Gastrocnemius medialis (tissue), 4 donors: ENCODE measurements around the gene DYRK1A. TPM values are rescaled to one million over a fixed set of nuclear protein-coding genes. Genes with fewer than 3 reads are reported as not detected.

Source experiments
- ATAC-seq, 2 donors: fragments of 150-250 bp; one replicate each; pipeline ENCODE4 v1.9.1; 2016
- DNase-seq, 2 donors: peaks; one replicate each; pipeline ENCODE4 v3.0.0-alpha.2; 2019
- H3K27ac ChIP-seq, 4 donors: fragments of 200-600 bp; sonication (generic); 1 replicate in 1 of 4; 2 replicates in 3 of 4; pipeline ENCODE4 v1.5.1; 2016 to 2018; ENCODE audit warnings: mild to moderate bottlenecking in 2 of 4, moderate library complexity in 1 of 4
- H3K27me3 ChIP-seq, 3 donors: fragments of 200-600 bp; sonication (generic) in 2 of 3; 1 replicate in 1 of 3; 2 replicates in 2 of 3; pipeline versions ENCODE4 v1.5.1 to v1.6.0; 2016 to 2019; ENCODE audit warnings: mild to moderate bottlenecking in 1 of 3, moderate library complexity in 1 of 3
- H3K36me3 ChIP-seq, 2 donors: fragments of 200-600 bp; sonication (generic) in 1 of 2; one replicate each; pipeline ENCODE4 v1.5.1; 2017 to 2018
- H3K4me1 ChIP-seq, 2 donors: fragments of 200-600 bp; sonication (generic) in 1 of 2; one replicate each; pipeline ENCODE4 v1.5.1; 2016 to 2017; ENCODE audit warnings: mild to moderate bottlenecking in 2 of 2
- H3K4me3 ChIP-seq, 4 donors: fragments of 200-600 bp; sonication (generic) in 3 of 4; 1 replicate in 1 of 4; 2 replicates in 3 of 4; pipeline ENCODE4 v1.5.1; 2016 to 2019; ENCODE audit warnings: mild to moderate bottlenecking in 2 of 4
- H3K9me3 ChIP-seq, 3 donors: fragments of 200-600 bp; sonication (generic) in 2 of 3; 1 replicate in 1 of 3; 2 replicates in 2 of 3; pipeline ENCODE4 v1.5.1; 2016 to 2019
- POLR2A ChIP-seq, 2 donors: fragments of 450-650 bp; IDR thresholded peaks; one replicate each; pipeline ENCODE4 v1.6.1; 2017; ENCODE audit warnings: antibody characterized with exemption in 2 of 2, mild to moderate bottlenecking in 2 of 2, moderate library complexity in 2 of 2
- in situ Hi-C, 4 donors: fragments of 200-750 bp; cut with MboI; loops; one replicate each; pipeline versions ENCODE4 v1.15.0 to v1.8.0; 2017; ENCODE audit warnings: low sequenced_read_pairs in 4 of 4
- intact Hi-C: fragments of 100-400 bp; cut with DNase I; formaldehyde crosslinking; loops from one replicate; pipeline ENCODE4 v1.15.1; 2023; ENCODE audit warnings: low total_unique reads
- total RNA-seq, 4 donors: library from RNA; depleted of rRNA; stranded (reverse); fragments of >200 nt; gene quantifications; one replicate each; pipeline versions ENCODE4 v1.1.0 to v1.2.3, GENCODE V29; 2016
- TF ChIP-seq, protein P1 (sequence below), 5 experiments: fragments of 450-650 bp in 3 of 5; fragments of 200-600 bp in 2 of 5; sonication (generic) in 2 of 5; IDR thresholded peaks in 4 of 5; conservative IDR thresholded peaks in 1 of 5; 1 replicate in 4 of 5; 2 replicates in 1 of 5; pipeline ENCODE4 v1.5.1; 2016 to 2019; ENCODE audit warnings: antibody characterized with exemption in 5 of 5, mild to moderate bottlenecking in 3 of 5, moderate library complexity in 3 of 5

The DYRK1A gene
- total RNA-seq, 4 donors from 2014 or later = 81.0 to 115 (median 95.3) TPM

DNA sequence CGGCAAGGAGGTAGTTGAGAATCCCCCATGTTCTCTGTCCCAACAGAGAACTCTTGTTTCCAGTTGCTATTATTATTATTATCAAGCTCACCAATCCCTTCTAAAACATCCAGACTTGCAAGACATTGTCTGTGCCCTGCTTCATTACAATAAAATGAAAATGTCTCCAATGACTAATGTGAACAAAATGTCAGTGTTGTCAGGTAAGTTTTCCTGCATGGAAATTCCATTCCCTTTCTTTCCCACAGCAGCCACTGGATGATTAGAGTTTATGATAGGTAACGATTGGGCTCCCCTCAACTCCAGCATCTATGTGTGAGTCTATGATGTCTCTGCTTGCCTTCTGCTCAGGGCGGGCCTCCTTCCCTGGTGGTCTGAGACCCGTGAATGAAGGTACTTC lies 8.9 kb upstream of the DYRK1A start:
- no peak for ATAC-seq
- Histone ChIP-seq H3K27me3 (no peaks in the 10 kb centered on the region), H3K36me3 (no peaks in the 10 kb centered on the region), H3K9me3 (no peaks in the 10 kb centered on the region), H3K4me1 (peaks cover 0 to 4% of the 10 kb centered on the region in 2 donors), H3K4me3 (no peak overlapping the region), H3K27ac (no peak overlapping the region)
- no peak for TF ChIP-seq POLR2A (IDR thresholded peaks at IDR 0.05)
- no peak for DNase-seq
- in situ Hi-C loops = loop anchor here in 1 of 4 donors (25.0 kb wide), 1 partner anchor 95 kb away; the partner anchor contains the start of gene VPS26C
- intact Hi-C loops = no loop called here

DNA sequence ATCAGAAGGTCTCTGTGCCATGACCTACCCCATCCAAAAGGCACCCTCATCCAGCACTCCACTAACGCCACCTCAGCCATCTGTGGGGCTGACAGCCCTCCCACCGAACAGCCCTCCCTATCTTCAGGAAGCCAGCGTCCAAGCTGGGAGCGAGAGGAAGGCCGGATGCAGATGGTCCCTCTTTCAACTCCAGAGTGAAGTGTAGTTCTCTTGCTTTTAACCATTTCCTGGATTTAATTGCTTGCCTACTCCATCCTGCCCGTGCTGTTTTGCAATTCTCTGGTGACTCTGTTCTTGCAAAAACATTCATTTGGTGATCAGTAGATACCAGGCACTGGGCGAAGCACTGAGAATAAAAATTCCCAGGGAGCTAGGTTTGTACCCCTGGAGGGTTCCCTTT lies 8.2 kb upstream of the DYRK1A start:
- H3K27ac ChIP-seq = no peak overlapping the region
- no peak overlapping the region for H3K4me3 ChIP-seq
- H3K9me3 ChIP-seq = no peaks in the 10 kb centered on the region
- ATAC-seq = no peak
- DNase-seq = no peak
- in situ Hi-C loops (loop anchor here in 1 of 4 donors (25.0 kb wide), 1 partner anchor 96 kb away; the partner anchor contains the start of gene VPS26C), intact Hi-C loops (no loop called here)
- no peaks in the 10 kb centered on the region for H3K36me3 ChIP-seq
- TF ChIP-seq, protein P1, sequence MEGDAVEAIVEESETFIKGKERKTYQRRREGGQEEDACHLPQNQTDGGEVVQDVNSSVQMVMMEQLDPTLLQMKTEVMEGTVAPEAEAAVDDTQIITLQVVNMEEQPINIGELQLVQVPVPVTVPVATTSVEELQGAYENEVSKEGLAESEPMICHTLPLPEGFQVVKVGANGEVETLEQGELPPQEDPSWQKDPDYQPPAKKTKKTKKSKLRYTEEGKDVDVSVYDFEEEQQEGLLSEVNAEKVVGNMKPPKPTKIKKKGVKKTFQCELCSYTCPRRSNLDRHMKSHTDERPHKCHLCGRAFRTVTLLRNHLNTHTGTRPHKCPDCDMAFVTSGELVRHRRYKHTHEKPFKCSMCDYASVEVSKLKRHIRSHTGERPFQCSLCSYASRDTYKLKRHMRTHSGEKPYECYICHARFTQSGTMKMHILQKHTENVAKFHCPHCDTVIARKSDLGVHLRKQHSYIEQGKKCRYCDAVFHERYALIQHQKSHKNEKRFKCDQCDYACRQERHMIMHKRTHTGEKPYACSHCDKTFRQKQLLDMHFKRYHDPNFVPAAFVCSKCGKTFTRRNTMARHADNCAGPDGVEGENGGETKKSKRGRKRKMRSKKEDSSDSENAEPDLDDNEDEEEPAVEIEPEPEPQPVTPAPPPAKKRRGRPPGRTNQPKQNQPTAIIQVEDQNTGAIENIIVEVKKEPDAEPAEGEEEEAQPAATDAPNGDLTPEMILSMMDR (IDR thresholded peaks at IDR 0.05 in 4 of 5, conservative IDR thresholded peaks at IDR 0.05 in 1 of 5) = no peak
- no peak for TF ChIP-seq POLR2A (IDR thresholded peaks at IDR 0.05)
- H3K27me3 ChIP-seq = no peaks in the 10 kb centered on the region
- peaks cover 0 to 4% of the 10 kb centered on the region in 2 donors for H3K4me1 ChIP-seq

DNA sequence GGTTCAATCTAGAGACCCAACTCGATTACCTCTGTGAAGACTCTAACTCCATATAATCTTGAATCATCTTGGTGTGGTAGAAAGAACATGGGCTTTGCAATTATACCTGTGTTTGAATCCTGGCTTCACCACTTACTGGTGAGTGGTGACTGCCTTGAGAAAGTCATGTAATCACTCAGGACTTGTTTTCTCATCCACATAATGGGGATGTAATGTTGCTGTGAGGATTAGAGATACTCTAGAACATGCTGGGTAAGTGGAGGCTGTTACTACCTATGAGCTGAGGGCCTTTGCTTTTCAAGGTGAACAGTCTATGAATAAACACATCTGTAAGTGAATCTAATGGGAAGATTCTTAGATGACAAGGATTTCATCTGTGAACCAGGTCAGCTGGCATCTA lies 2.6 kb upstream of the DYRK1A start:
- no peak for ATAC-seq
- DNase-seq = no peak
- intact Hi-C loops (no loop called here), in situ Hi-C loops (loop anchor here in 2 of 4 donors (10.0 to 25.0 kb wide), 2 partner anchors 89 to 102 kb away; partner anchors contain the start of gene VPS26C (in 1 of the 2))
- H3K9me3 ChIP-seq = no peaks in the 10 kb centered on the region
- no peaks in the 10 kb centered on the region for H3K27me3 ChIP-seq
- peak overlapping the region in 3 of 4 donors; percentile 97 to 100 (median 99) for H3K27ac ChIP-seq
- H3K36me3 ChIP-seq = no peaks in the 10 kb centered on the region
- H3K4me3 ChIP-seq = no peak overlapping the region
- TF ChIP-seq POLR2A (IDR thresholded peaks at IDR 0.05) = no peak
- TF ChIP-seq, protein P1 (IDR thresholded peaks at IDR 0.05 in 4 of 5, conservative IDR thresholded peaks at IDR 0.05 in 1 of 5) = no peak
- H3K4me1 ChIP-seq = peaks cover 5 to 13% of the 10 kb centered on the region in 2 donors

DNA sequence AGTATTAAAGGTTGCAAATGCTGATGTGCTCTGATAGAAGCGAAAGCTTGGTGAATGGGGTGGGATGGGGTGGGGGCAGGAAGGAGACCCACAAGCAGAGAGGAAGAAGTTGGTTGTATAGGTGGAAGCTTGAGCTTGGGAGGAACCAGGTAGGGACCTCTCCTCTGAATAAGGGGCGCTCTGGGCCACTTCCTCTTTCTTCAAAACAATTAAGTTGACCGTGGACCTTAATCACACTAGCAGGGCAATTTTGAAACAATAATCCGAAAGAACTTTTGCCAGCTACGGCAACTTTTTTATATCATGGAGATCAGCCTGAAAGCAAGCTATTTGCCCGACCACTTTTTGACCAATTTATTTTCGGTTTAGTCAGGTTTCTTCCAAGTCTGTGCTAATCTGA lies 1.9 kb upstream of the DYRK1A start:
- DNase-seq (no peak), ATAC-seq (no peak)
- Histone ChIP-seq H3K4me3 (peak overlapping the region in 2 of 4 donors; percentile 80 to 91), H3K27me3 (no peaks in the 10 kb centered on the region), H3K4me1 (peaks cover 11 to 21% of the 10 kb centered on the region in 2 donors), H3K36me3 (no peaks in the 10 kb centered on the region), H3K9me3 (no peaks in the 10 kb centered on the region), H3K27ac (peak overlapping the region; percentile 97 to 100 (median 99))
- intact Hi-C loops = loop anchor here (5.0 kb wide), 1 partner anchor 93 kb away; no protein-coding TSS in a partner anchor
- TF ChIP-seq, protein P1 (IDR thresholded peaks at IDR 0.05 in 4 of 5, conservative IDR thresholded peaks at IDR 0.05 in 1 of 5) = no peak
- TF ChIP-seq POLR2A (IDR thresholded peaks at IDR 0.05) = no peak
- in situ Hi-C loops = loop anchor here in 2 of 4 donors (10.0 to 25.0 kb wide), 2 partner anchors 90 to 102 kb away; partner anchors contain the start of gene VPS26C (in 1 of the 2)
